ENCODE results near the gene CLDN14.

The CLDN14 gene

DNA sequence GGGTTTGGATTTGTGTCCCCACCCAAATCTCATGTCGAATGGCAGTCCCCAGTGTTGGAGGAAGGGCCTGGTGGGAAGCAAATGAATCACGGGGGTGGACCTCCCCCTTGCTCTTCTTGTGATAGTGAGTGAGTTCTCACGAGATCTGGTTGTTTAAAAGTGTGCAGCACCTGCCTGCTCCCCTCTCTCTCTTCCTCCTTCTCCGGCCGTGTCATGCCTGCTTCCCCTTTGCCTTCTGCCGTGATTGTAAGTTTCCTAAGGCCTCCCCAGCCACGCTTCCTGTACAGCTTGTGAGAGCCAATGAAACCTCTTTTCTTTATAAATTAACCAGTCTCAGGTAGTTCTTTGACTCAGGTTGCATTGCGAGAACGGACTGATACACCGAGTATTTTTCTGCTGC lies 15.9 kb downstream of the CLDN14 start:
- TF ChIP-seq, protein P1, sequence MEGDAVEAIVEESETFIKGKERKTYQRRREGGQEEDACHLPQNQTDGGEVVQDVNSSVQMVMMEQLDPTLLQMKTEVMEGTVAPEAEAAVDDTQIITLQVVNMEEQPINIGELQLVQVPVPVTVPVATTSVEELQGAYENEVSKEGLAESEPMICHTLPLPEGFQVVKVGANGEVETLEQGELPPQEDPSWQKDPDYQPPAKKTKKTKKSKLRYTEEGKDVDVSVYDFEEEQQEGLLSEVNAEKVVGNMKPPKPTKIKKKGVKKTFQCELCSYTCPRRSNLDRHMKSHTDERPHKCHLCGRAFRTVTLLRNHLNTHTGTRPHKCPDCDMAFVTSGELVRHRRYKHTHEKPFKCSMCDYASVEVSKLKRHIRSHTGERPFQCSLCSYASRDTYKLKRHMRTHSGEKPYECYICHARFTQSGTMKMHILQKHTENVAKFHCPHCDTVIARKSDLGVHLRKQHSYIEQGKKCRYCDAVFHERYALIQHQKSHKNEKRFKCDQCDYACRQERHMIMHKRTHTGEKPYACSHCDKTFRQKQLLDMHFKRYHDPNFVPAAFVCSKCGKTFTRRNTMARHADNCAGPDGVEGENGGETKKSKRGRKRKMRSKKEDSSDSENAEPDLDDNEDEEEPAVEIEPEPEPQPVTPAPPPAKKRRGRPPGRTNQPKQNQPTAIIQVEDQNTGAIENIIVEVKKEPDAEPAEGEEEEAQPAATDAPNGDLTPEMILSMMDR (IDR thresholded peaks at IDR 0.05; ENCODE audit: insufficient read depth, missing control alignments): no peak
- FAIRE-seq (no peak), DNase-seq (ENCODE audit: insufficient read length, low spot score) (no peak)

DNA sequence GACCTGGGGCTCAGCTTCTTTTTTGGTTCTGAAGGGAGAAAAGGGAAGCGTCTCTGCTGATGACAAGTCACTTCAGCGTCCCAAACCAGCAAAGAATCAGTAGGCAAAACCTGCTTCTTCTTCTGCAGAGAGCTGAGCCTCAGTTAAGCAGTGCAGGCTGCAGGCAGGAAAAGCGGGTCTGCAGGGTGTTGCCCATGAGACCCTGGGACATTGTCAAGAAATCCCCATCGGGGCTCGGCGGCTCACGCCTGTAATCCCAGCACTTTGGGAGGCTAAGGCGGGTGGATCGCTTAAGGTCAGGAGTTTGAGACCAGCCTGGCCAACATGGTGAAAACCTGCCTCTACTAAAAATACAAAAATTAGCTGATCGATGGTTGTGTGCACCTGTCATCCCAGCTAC lies 16.7 kb downstream of the CLDN14 start:
- FAIRE-seq: no peak
- DNase-seq (ENCODE audit: insufficient read length, low spot score): no peak
- TF ChIP-seq, protein P1 (IDR thresholded peaks at IDR 0.05; ENCODE audit: insufficient read depth, missing control alignments): no peak

DNA sequence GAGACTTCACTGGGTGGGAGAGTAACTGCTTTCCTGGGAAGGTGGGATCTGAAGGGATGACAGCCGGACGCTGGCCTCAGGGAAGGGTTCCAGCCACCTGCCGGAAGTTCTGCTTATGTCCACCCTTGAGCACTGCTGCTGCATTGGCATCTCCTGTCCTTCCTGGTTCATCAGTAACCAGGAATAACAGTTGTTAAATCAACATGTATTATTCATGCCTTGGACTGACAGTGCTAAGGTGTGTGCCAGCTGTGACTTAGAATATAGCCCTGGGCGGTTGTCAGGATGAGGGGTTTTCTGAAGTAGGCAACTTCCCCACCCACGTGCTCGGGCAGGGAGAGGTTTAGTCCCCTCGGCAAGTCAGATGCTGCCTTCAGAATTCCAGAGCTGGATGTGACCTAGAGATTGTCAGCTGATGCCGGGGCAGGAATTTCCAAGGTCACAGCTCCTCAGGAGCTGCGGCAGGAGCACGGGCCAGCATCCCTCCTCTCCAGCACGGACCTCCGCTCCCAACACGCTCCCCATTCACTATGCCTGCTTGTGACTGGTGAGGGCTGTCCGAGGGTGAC lies 17.9 kb downstream of the CLDN14 start:
- DNase-seq (ENCODE audit: insufficient read length, low spot score) (no peak), FAIRE-seq (no peak)
- TF ChIP-seq, protein P1 (IDR thresholded peaks at IDR 0.05; ENCODE audit: insufficient read depth, missing control alignments): no peak

DNA sequence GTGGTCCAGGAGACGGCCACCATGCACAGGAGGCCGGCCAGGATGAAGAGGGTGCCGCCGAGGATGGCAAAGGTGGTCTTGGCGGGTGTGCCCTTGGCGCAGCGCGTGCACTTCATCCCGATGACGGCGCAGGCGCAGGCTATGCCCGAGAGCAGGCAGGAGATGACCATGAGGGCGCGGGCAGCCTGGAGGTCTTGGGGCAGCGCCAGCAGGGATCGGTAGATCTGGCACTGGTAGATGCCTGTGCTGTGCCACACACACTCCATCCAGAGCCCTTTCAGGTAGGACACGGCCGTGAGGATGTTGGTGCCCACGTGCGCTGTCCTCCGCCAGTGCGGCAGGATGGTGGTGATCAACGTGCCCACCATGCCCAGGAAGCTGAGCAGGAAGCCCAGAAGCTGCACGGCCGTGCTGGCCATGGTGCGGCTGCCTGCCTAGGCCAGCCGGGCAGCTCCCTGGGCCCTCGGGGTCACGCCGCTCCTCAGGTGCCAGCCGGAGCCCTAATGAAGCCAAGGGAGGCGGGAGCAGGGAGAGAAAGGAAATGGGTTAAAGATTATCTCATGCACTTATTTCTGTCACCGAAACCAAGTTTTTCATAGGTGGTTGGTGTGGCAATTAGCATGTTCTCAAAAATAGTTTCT lies 18.5 kb downstream of the CLDN14 start:
- DNase-seq (ENCODE audit: insufficient read length, low spot score): no peak
- no peak for FAIRE-seq
- TF ChIP-seq, protein P1 (IDR thresholded peaks at IDR 0.05; ENCODE audit: insufficient read depth, missing control alignments): no peak

DNA sequence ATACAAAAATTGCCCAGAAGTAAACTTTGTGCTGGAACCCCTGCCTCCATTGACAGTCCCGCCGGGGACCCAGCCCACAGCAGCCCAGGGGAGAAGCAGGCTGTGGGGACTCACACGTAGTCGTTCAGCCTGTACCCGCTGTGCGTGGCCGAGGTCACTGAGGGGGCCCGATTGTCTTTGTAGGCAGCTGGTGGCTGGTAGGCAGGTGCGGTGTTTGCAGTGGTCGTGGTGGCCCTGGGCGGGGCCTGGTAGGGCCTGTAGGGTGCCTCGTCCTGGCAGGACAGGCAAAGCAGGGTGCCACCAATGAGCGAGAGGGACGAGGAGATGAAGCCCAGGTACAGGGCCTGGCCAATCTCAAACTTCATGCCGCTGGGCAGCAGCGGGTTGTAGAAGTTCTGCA lies 19.1 kb downstream of the CLDN14 start:
- no peak for FAIRE-seq

DNA sequence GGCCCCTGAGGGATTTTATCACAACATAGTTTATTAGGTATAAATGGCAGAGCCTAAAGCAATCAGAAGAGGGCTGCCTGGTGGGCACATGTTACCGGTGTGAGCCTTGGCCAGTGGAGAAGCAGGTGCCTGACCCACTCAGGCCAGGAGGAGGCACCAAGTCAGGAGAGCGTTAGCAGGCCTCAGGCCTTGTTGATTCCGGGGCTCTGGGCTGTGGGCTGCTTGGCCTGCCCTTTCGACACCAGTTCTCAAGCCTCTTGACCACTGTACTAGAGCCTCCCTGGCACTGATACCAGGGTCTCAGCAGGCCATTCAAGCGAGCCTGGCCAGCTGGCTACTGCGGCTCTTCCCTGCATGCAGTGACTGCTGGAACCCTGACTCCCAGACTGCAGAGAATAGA lies 20.8 kb downstream of the CLDN14 start:
- TF ChIP-seq, protein P1 (IDR thresholded peaks at IDR 0.05; ENCODE audit: insufficient read depth, missing control alignments): no peak
- no peak for FAIRE-seq

More for the DNA sequence above, 19.1 kb downstream of the CLDN14 start:
- DNase-seq (ENCODE audit: insufficient read length, low spot score): no peak
- TF ChIP-seq, protein P1 (IDR thresholded peaks at IDR 0.05; ENCODE audit: insufficient read depth, missing control alignments): no peak

DNA sequence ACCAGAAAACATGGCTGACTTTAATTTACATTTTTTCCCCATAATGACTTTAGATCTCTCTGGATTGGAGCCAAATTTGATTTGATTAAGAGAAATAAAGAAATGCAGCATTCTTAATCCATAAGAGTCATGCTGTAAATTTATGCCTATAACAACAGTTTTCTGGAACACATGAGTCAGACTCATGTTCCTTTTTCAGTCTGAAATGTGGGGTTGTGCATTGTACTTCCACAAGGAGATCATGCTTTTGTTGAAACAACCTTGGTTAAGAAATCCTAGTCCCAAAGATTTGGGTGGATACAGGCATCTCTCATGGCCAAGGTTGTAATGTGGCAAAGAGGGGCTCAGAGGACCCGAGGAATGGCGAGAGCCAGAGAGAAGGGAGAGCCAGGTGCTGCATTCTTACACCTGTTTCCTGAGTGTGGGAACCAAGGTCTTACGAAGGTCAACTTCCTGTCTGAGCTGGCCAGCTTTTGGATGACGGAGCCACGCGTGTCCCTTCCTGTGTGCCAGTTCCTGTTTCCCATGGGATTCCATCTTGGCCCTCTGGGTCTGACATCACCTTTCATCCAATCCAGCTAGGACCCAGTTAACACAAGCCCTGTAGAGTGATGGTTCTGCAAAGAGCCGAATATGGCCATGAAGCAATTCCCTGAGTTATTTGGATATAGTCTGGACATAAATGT lies 23.1 kb downstream of the CLDN14 start:
- DNase-seq (ENCODE audit: insufficient read length, low spot score) (no peak), FAIRE-seq (no peak)
- TF ChIP-seq, protein P1 (IDR thresholded peaks at IDR 0.05; ENCODE audit: insufficient read depth, missing control alignments): no peak

More for the DNA sequence above, 20.8 kb downstream of the CLDN14 start:
- DNase-seq (ENCODE audit: insufficient read length, low spot score): no peak
